Cardiac atrium fibroblast (primary cell): ENCODE measurements around the gene EPHA1. TPM values are rescaled to one million over a fixed set of nuclear protein-coding genes. Genes with fewer than 3 reads are reported as not detected.

Experiments
- total RNA-seq: library from RNA; depleted of rRNA; stranded (reverse); fragments of >200 nt; gene quantifications from 2 replicates; pipeline ENCODE4 v1.2.3, GENCODE V29; 2015

The EPHA1 gene
- not detected in 2 replicates for total RNA-seq

DNA sequence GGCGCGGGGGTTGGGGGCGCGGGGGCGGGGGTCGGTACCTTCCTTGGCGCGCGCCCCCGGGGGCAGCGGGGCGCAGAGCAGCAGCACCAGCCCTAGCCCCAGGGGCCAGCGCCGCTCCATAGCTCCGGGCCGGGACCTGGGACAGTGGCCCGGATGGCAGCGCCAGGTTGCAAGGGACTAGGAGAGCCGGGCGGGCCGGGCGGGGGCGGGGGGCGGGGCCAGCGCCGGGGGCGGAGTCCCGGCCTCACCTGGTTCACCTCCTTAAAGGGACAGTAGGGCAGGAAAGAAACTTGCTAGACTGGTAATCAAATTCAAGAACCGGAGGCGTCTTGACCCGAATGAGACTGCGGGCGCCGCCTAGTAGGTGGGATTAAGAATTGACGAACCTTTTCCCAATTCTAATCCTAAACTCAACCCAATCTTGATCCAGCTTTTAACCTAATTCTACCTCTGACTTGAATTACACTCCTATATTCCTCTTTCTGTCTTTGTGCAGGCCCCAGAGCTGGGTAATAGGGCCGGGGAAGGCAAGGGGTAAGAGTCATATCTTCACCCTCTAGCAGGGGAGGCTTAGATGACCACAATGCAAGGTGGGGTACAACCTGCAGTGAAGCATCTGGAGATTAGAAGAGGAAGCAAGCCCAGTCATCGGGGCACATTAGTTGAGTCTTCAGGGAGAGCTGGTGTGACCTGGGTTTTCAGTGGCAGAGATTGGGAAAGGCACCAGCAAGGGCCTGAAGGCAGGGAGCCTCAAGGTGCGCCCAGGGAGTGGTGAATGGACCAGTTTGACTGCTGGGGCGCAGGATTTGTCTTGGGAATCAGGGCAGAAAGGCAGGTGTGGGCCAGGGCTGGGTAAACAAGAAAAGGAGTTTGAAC lies at the start of gene EPHA1:
Gene EPHA1 (minus strand): TSS at position 171 of the 876 bp plus-strand sequence. CDS start 51 bp downstream, at position 120.

DNA sequence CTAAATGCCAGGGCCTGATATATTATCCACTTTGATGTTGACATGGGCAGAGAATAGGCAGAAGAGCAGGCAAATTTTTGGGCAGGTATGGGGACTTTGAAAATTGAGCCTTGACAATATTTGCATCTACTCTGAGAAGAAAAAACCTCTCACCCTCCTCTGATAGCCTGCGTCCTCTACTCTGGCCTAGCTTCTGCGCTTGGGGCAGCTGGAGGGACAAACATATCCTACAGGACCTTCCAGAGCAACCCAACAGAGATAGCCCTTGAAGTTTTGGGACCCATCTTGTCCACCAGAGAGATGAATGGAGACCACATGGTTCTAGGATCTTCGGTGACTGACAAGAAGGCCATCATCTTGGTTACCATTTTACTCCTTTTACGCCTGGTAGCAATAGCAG lies 34.5 kb upstream of the EPHA1 start, which contains the start of gene TAS2R60:
Gene TAS2R60 (plus strand): TSS at position 301 of the 400 bp plus-strand sequence. CDS start 0 bp downstream, at position 301.

GRCh38 chr7:143380646-143381426 lies 27.8 kb downstream of the EPHA1 start, which contains the start of gene ZYX:
ZYX (plus strand) TSS chr7:143381345; CDS start chr7:143381572, 227 bp downstream.

GRCh38 chr7:143362131-143363015 lies 46.3 kb downstream of the EPHA1 start, which contains the start of gene FAM131B:
FAM131B (minus strand) TSS chr7:143362713; CDS start chr7:143362603, 110 bp downstream.

Other genes with a start within 250 kb of the EPHA1 start
- gene TAS2R39, start 225.4 kb downstream of the EPHA1 start, total RNA-seq, result not detected in 2 replicates
- gene TAS2R40, start 186.8 kb downstream of the EPHA1 start, total RNA-seq, result not detected in 2 replicates
- 126 and 130 TPM in 2 replicates for gene GSTK1, start 145.4 kb downstream of the EPHA1 start, total RNA-seq
- gene TMEM139, start 123.9 kb downstream of the EPHA1 start, total RNA-seq, result not detected in 2 replicates
- 6.7 and 9.1 TPM in 2 replicates for gene CASP2, start 120.5 kb downstream of the EPHA1 start, total RNA-seq
- not detected in 2 replicates for gene CLCN1, start 92.7 kb downstream of the EPHA1 start, total RNA-seq
- gene FAM131B, start 46.1 kb downstream of the EPHA1 start, total RNA-seq, result 0.36 and 0.97 TPM in 2 replicates
- gene ZYX, start 27.5 kb downstream of the EPHA1 start, total RNA-seq, result 148 and 198 TPM in 2 replicates
- not detected in 2 replicates for gene TAS2R60, start 34.6 kb upstream of the EPHA1 start, total RNA-seq
- not detected in 2 replicates for gene TAS2R41, start 69.0 kb upstream of the EPHA1 start, total RNA-seq
- gene CTAGE15, start 162.9 kb upstream of the EPHA1 start, total RNA-seq, result not detected in 2 replicates
- 7.8 and 12.3 TPM in 2 replicates for gene TCAF2, start 212.1 kb upstream of the EPHA1 start, total RNA-seq